GM23338 (cell line): ENCODE measurements around the gene PAPPA2. TPM values are rescaled to one million over a fixed set of nuclear protein-coding genes. Genes with fewer than 3 reads are reported as not detected.

Source experiments
- ATAC-seq: fragments of 200-7000 bp; cut with Tn5 transposase; 3 replicates; pipeline ENCODE4 v1.9.1; 2020
- DNase-seq: peaks from one replicate; pipeline ENCODE4 v3.0.0-alpha.2; 2015; ENCODE audit warnings: low spot score
- H2AFZ ChIP-seq: fragments of 200-600 bp; sonication (generic); 2 replicates; pipeline ENCODE4 v1.8.0; 2016; ENCODE audit warnings: antibody characterized with exemption, mild to moderate bottlenecking, moderate library complexity
- H3F3A ChIP-seq: fragments of 200-600 bp; sonication (generic); replicated peaks from 2 replicates; pipeline ENCODE4 v1.8.0; 2017; ENCODE audit warnings: antibody characterized with exemption, mixed run types, low read depth
- H3K27ac ChIP-seq: fragments of 200-600 bp; sonication (generic); 2 replicates; pipeline ENCODE4 v1.6.1; 2016; ENCODE audit warnings: low read depth
- H3K27me3 ChIP-seq: fragments of 200-600 bp; sonication (generic); 2 replicates; pipeline ENCODE4 v1.8.0; 2016; ENCODE audit warnings: mild to moderate bottlenecking, mixed run types, moderate library complexity; ENCODE audit not compliant: insufficient read depth
- H3K36me3 ChIP-seq: fragments of 200-600 bp; sonication (generic); 2 replicates; pipeline ENCODE4 v1.8.0; 2016; ENCODE audit warnings: mild to moderate bottlenecking; ENCODE audit not compliant: insufficient read depth
- H3K4me1 ChIP-seq: fragments of 200-600 bp; sonication (generic); 2 replicates; pipeline ENCODE4 v1.8.0; 2016; ENCODE audit warnings: mild to moderate bottlenecking, moderate library complexity; ENCODE audit not compliant: insufficient read depth
- H3K4me2 ChIP-seq: fragments of 200-600 bp; sonication (generic); 2 replicates; pipeline ENCODE4 v1.7.1; 2017; ENCODE audit warnings: mixed run types
- H3K4me3 ChIP-seq: fragments of 200-600 bp; sonication (generic); 2 replicates; pipeline ENCODE4 v1.6.1; 2016; ENCODE audit warnings: mixed run types
- H3K79me2 ChIP-seq: fragments of 200-600 bp; sonication (generic); replicated peaks from 2 replicates; pipeline ENCODE4 v1.8.0; 2017; ENCODE audit warnings: mild to moderate bottlenecking; ENCODE audit not compliant: insufficient read depth
- H3K9me2 ChIP-seq: fragments of 200-600 bp; sonication (generic); 2 replicates; pipeline ENCODE4 v1.8.0; 2017; ENCODE audit not compliant: insufficient read depth
- H4K20me1 ChIP-seq: fragments of 200-600 bp; sonication (generic); replicated peaks from 2 replicates; pipeline ENCODE4 v1.8.0; 2017; ENCODE audit warnings: mild to moderate bottlenecking; ENCODE audit not compliant: insufficient read depth
- H3K27ac Mint-ChIP-seq: 2 replicates; pipeline ENCODE4 v1.8.0; 2020; ENCODE audit warnings: inconsistent platforms, mild to moderate bottlenecking, moderate library complexity, mixed read lengths
- H3K27me3 Mint-ChIP-seq: 3 replicates; pipeline ENCODE4 v1.8.0; 2022; ENCODE audit warnings: low read depth, mild to moderate bottlenecking, moderate library complexity, mixed read lengths, inconsistent platforms; ENCODE audit not compliant: insufficient read depth, poor library complexity
- H3K36me3 Mint-ChIP-seq: 3 replicates; pipeline ENCODE4 v1.8.0; 2021; ENCODE audit warnings: low read depth, mild to moderate bottlenecking, inconsistent platforms, moderate library complexity, mixed read lengths
- H3K4me1 Mint-ChIP-seq: 3 replicates; pipeline ENCODE4 v1.8.0; 2020; ENCODE audit warnings: mild to moderate bottlenecking, inconsistent platforms, mixed read lengths
- H3K4me3 Mint-ChIP-seq: 3 replicates; pipeline ENCODE4 v1.8.0; 2021; ENCODE audit warnings: moderate library complexity, mild to moderate bottlenecking, inconsistent platforms, mixed read lengths
- H3K9me3 Mint-ChIP-seq: 3 replicates; pipeline ENCODE4 v1.8.0; 2020; ENCODE audit warnings: moderate library complexity, mild to moderate bottlenecking, inconsistent platforms, mixed read lengths
- CTCF ChIP-seq, 2 experiments: fragments of 200-600 bp in 1 of 2; sonication (generic) in 1 of 2; conservative IDR thresholded peaks; 2 replicates each; pipeline versions ENCODE4 v1.5.1 to v1.6.1; 2016 to 2017; ENCODE audit warnings: antibody characterized with exemption in 2 of 2, low read depth in 2 of 2, mild to moderate bottlenecking in 2 of 2, moderate library complexity in 1 of 2
- ETS1 ChIP-seq: IDR thresholded peaks from 2 replicates; pipeline ENCODE4 v1.6.1; 2016; ENCODE audit warnings: antibody characterized with exemption
- EZH2 ChIP-seq: fragments of 200-600 bp; sonication (generic); IDR thresholded peaks from one replicate; pipeline ENCODE4 v1.8.0; 2017; ENCODE audit warnings: antibody characterized with exemption, mild to moderate bottlenecking, low read depth; ENCODE audit not compliant: unreplicated experiment
- EZH2phosphoT487 ChIP-seq: fragments of 200-600 bp; sonication (generic); IDR thresholded peaks from one replicate; pipeline ENCODE4 v1.8.1; 2018; ENCODE audit warnings: antibody characterized with exemption; ENCODE audit not compliant: unreplicated experiment
- JUNB ChIP-seq: IDR thresholded peaks from one replicate; pipeline ENCODE4 v1.6.1; 2016; ENCODE audit warnings: antibody characterized with exemption; ENCODE audit not compliant: unreplicated experiment
- NANOG ChIP-seq: IDR thresholded peaks from 2 replicates; pipeline ENCODE4 v1.6.1; 2016; ENCODE audit warnings: antibody characterized with exemption, borderline replicate concordance
- POLR2AphosphoS5 ChIP-seq: IDR thresholded peaks from 2 replicates; pipeline ENCODE4 v1.6.1; 2016; ENCODE audit warnings: antibody characterized with exemption, low read depth
- REST ChIP-seq: IDR thresholded peaks from one replicate; pipeline ENCODE4 v1.6.1; 2018; ENCODE audit warnings: antibody characterized with exemption; ENCODE audit not compliant: unreplicated experiment
- STAT1 ChIP-seq: IDR thresholded peaks from one replicate; pipeline ENCODE4 v1.6.1; 2016; ENCODE audit warnings: antibody characterized with exemption; ENCODE audit not compliant: unreplicated experiment
- ZNF114 ChIP-seq: fragments of 250-450 bp; sonication (Bioruptor Pico); IDR thresholded peaks from 2 replicates; pipeline ENCODE4 v1.5.0; 2020; ENCODE audit warnings: mild to moderate bottlenecking, moderate library complexity
- polyA plus RNA-seq: library from polyadenylated mRNA; unstranded; fragments of >200 nt; fragmentation: Nextera tagmentation; extraction: Ambion mirVana; gene quantifications from 2 replicates; pipeline ENCODE4 v1.2.1, GENCODE V29; 2016
- total RNA-seq: library from RNA; depleted of rRNA; stranded (reverse); fragments of >200 nt; shearing (Covaris generic); gene quantifications from 2 replicates; pipeline ENCODE4 v1.2.3, GENCODE V29; 2014

The PAPPA2 gene
- total and polyA plus RNA-seq, 2 experiments from 2014 or later, result 1.4 to 1.7 TPM

- Histone ChIP-seq H2AFZ (no peak overlapping the region), H3K27ac (no peak overlapping the region), H3K9me2 (0 out of 2 replicates have a peak, but pooled peaks cover under 1% of the 10 kb centered on the region), H3K36me3 (no peaks in the 10 kb centered on the region), H4K20me1 (no peaks in the 10 kb centered on the region), H3K27me3 (no peaks in the 10 kb centered on the region), H3K4me2 (no peak overlapping the region), H3K79me2 (no peaks in the 10 kb centered on the region), H3K4me3 (no peak overlapping the region), H3K4me1 (no peaks in the 10 kb centered on the region), H3F3A (no peaks in the 10 kb centered on the region)
- H3K4me1 Mint-ChIP-seq, result no peaks in the 10 kb centered on the region
- no peak overlapping the region for H3K4me3 Mint-ChIP-seq
- no peak overlapping the region for H3K27ac Mint-ChIP-seq
- H3K36me3 Mint-ChIP-seq, result no peaks in the 10 kb centered on the region
- H3K9me3 Mint-ChIP-seq, result no peaks in the 10 kb centered on the region; the same call in 2 of the 3 replicates
- no peak for DNase-seq
- no peak for ATAC-seq
- peaks cover 1% of the 10 kb centered on the region for H3K27me3 Mint-ChIP-seq
- TF ChIP-seq POLR2AphosphoS5 (no peak), EZH2phosphoT487 (no peak), REST (no peak), NANOG (no peak), CTCF (conservative IDR thresholded peaks at IDR 0.05; ENCODE audit: low read depth in 2 of 2) (no peak), ZNF114 (no peak), EZH2 (no peak), STAT1 (no peak), JUNB (no peak)
Measured at GRCh38 chr1:176669782-176670181, 206.8 kb downstream of the PAPPA2 start.

- H3K4me2 ChIP-seq, result no peak overlapping the region
- no peak overlapping the region for H3K4me3 ChIP-seq
- Mint-ChIP-seq H3K4me3 (no peak overlapping the region), H3K4me1 (no peaks in the 10 kb centered on the region), H3K27ac (no peak overlapping the region), H3K27me3 (peaks cover 1% of the 10 kb centered on the region), H3K9me3 (no peaks in the 10 kb centered on the region; the same call in 2 of the 3 replicates), H3K36me3 (no peaks in the 10 kb centered on the region)
- peak; percentile 61 for ATAC-seq
- no peaks in the 10 kb centered on the region for H3K9me2 ChIP-seq
- no peaks in the 10 kb centered on the region for H3F3A ChIP-seq
- H4K20me1 ChIP-seq, result no peaks in the 10 kb centered on the region
- H3K27me3 ChIP-seq, result no peaks in the 10 kb centered on the region
- no peaks in the 10 kb centered on the region for H3K4me1 ChIP-seq
- peak; percentile 33 to 66; a peak in 3 of 4 replicates for TF ChIP-seq CTCF (conservative IDR thresholded peaks at IDR 0.05; ENCODE audit: low read depth in 2 of 2)
- no peak for TF ChIP-seq ZNF114
- TF ChIP-seq ETS1, result no peak
- H2AFZ ChIP-seq, result no peak overlapping the region
- no peaks in the 10 kb centered on the region for H3K79me2 ChIP-seq
- peak; percentile 40 for DNase-seq
- H3K36me3 ChIP-seq, result no peaks in the 10 kb centered on the region
- no peak overlapping the region for H3K27ac ChIP-seq
Measured at GRCh38 chr1:176670853-176671252, 207.9 kb downstream of the PAPPA2 start.
